ENCODE measurements around the gene THOC3.
"Not testable (repeated sequence)": the region's sequence is repeated elsewhere in the genome, so short reads cannot be mapped to it uniquely, and the experiment has no call there.

The THOC3 gene

DNA sequence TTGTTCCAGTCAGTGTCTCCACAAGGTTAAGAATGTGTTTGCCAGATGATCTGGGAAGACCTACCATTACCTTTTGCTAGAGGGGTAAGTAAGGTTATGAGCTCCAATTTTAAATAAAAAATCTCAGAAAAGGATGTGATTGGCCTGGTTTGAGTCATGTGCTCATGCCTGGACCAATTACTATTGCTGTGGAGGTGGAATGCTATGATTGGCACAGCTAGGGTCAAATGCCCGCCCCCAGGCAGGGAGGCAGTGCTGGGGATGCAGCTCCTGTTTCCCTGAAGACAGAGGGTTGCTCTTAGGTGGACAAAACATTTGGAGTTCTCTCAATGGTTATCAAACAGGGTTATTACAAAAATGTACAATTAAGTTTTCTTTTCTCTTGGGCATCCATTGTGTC is 29.6 kb downstream of the THOC3 start:
- not testable (repeated sequence) for DNase-seq

DNA sequence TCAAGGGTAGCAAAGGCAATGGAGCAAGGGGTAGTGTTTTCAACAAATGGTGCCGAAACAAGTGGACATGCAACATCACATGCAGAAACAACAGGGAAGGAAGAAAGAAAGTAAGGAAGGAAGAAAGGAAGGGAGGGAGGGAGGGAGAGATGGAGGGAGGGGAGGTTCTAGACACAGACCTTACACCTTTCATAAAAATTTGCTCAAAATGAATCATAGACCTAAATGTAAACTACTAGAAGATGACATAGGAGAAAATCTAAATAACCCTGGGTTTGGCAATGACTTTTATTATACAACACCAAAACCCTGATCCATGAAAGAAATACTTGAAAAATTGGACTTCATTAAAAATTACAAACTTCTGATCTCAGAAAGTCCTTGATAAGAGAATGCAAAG is 39.4 kb downstream of the THOC3 start:
- DNase-seq, result not testable (repeated sequence)

DNA sequence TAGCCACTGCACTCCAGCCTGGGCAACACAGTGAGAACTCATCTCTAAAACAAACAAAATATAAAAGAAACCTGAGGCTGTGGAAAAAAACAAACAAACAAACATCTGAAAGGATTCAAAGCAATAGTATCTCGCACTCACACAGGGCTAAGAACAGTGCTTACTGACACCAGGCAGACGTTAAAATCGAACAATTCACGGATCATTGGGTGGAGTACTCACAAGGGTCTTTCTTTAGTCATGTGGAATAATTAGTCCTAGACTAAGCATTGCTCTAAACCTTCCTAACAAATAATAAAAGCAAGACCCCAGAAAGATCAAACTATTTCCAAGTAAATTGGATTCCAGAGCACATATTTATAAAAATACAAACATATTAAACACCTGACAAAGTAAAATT is 43.0 kb downstream of the THOC3 start:
- not testable (repeated sequence) for DNase-seq

DNA sequence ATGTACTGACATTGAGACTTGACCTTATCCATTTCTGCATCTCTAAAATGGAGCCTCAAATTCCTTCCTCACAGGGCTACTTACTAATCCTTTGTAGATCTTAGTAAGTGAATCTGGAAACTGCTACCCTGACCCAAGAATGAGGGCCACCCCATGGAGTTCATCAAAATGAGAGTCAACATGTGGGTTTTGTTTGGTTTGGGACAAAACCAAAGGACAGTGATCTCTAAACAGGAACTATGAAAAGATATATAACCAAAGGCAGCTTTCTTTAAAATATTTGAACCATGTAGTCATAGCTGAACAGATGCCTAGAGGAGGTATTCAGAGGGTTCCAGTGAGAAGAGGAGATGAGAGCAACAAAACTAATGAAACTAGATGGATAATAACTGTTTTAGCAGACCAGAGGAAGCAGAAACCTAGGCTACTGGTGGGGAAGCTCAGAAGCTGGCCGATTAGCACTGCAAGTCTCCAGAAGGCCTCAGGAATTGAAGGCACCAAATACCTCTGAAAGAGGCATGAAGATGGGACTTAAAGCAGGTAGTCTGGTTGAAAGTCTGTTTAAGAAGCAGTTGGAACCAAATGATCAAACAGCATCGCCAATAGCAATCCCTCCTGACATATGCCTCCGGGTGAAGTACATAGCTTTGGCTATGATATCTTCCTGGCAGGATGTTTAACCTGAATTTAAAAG is 45.8 kb downstream of the THOC3 start:
- DNase-seq, result no peak

DNA sequence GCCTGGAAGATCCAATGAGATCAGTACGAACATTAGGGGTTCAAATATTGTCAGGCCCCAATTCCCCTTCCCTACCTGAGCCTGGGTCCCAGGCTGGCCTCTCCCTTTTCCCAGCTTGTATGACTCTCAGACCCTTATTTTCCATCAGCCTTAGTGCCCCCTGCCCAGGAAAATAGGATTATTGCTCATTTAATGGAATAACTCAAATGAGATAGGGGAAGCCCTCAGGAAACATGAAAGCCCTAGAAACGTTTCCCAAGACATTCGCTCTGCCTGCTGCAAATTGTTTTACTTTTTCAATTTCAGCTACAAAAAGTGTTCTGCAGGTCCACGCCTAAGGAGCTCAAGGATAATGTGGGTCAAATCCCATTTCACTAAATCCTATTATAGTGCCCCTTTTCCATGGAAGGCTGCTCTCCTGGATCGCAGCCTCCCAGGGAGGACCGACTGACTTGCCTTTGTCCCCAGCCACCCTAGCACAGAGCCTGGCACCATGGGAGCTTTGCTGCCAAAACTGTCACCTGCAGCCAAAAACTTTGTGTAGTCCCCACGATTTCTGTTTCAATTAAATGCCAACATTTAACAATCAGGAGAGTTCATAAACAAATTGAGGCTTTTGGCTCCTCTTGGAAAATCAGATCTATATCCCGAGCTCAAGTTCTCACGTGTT is 46.9 kb downstream of the THOC3 start:
- no peak for DNase-seq

DNA sequence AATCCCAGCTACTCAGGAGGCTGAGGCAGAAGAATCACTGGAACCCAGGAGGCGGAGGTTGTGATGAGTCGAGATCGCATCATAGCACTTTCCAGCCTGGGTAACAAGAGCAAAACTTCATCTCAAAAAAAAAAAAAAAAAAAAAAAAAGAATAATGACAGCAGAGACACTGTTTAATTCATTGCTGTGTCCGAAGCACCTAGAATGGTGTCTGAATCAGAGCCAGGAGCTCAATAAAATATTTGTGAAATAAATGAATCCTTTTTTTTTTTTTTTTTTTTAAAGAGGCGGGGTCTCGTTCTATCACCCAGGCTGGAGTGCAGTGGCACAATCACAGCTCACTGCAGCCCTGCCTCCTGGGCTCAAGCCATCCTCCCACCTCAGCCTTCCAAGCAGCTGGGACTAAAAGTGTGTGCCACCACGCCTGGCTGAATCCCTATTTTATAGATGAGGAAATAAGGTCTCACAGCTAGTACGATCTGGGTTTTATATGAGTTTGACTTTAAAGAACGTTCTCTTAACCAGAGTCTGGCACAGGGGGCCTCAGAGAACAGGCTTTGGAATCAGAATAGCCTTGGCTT is 47.8 kb downstream of the THOC3 start:
- DNase-seq, result no peak

DNA sequence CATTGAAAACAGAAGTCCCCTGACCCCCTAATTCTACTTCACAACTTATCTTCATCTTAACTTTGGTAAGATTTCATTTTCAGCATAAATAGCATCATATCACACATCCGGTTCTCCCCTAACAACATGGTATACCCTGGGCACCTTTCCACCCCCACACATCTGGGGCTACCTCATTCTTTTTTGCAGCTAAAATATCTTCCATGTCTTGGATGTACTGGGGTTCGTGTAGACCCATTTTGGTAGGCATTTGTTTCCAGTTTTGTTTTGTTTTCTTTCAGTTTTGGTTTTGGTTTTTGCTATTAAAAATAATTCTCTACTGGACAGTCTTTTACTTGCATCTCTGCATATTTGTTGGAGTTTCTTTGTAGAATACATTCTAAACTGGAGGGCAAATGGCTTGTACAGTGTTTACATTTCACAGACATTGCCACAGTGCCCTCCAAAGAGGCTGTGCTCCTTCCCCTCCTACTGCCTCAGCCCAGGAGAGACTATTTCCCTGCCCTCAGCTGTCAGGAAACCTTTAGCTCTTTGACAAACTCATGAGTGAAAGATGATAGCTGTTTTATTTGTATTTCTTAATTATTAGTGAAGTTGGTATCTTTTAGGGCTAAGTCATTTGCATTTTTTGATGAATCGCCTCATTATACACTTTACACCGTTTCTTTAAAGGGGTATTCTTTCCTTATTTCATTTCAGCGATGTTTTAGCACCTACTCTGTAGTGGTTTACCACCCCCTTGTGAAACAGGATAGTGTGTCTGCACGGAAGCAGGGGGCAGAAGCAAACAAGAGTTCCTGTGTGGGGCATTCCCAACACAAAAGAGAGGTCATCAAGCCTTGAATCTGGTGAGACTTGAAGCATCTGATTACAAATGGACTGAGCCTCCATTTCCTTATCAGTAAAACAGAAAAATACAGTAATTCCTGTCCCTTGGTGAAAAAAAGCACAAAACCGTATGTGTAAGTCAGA is 52.8 kb downstream of the THOC3 start:
- not testable (repeated sequence) for DNase-seq

DNA sequence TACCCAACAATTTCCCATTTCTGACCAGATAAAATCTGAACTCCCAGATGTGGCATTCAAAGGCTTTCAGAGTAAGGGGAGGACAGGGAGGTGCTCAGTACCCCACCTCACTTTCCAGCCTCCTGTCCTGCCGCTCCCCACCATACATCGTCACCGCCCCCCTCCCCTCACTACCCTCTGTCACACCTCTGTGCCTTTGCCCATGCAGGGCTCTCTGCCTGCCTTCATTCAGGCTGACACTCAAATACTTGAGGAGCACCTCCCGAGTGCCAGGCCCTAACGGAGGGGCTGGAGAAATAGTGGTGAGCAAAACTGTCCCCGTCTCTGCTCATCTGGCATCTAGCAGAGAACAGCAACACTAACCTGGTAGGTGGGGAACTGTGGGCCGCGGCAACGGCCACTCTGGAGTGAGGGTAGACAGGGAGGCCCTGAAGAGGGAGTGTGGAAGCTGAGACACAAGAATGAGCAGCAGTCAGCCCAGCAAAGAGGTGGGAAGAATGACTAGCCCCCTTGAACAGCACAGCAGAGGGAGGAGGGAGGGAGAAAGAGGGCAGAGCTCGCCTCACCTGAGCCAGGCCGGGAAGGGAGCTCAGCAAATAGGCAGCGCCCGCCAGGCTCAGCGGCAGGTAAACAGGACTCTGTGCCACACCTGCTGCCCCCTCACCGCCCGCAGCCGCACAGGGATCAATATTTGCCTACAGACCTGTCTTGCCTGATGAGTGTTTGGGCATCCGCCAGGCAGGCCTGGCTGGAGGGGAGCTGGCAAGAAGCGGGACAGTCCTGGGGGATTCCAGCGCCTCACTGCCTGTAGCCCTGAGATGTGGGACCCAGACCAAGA is 54.1 kb downstream of the THOC3 start:
- not testable (repeated sequence) for DNase-seq

DNA sequence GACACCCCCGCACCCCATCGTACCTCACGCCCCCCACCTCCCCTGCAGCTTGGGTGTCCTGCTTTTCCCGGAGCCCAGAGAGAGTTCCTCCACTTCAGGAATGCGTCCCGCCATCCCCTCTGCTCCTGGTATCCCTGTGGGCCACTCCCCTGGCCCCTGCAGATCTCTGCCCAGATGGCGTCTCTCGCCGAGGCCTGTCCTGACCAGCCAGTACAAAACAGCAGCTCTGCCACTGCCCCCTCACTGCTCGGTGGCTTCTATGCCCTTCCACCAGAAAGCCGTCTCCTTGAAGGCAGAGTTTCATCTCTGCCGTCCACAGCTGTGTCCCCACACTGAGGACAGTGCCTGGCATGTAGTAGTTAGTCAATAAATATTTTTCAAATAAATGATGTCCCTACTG is 58.0 kb downstream of the THOC3 start:
- not testable (repeated sequence) for DNase-seq
